ENCODE measurements around the gene SYT7.
"Not testable (repeated sequence)": the region's sequence is repeated elsewhere in the genome, so short reads cannot be mapped to it uniquely, and the experiment has no call there.

The SYT7 gene

DNA sequence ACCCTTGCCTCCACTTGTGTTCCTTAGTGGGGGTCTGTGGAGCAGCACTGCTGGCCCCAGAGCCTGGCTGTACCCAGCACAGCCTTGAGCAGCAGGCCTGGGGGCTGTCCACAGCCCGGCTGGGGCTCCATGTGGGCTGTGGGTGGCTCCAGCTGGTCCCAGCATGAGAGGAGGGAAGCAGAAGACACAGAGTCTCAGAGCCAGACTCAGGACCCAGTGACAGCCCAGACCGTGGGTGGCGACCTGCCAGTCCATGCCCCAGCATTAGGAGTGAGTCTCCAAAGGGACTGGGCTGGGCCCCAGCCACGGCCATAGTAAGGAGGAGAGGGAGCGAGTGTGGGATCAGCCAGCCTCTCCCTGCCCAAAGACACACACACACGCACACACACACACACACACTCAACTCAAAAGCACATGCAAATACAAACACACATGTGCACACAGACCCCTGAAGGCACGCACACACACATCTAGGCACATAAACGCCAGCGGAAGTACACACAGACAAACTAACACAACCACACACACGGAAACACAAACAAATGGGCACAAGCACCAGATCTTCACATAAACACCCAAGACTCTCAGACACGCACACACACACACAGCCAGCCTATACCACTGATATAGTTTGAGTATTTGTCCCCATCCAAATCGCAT, 89.0 kb downstream of the SYT7 start:
- FAIRE-seq, result no peak

DNA sequence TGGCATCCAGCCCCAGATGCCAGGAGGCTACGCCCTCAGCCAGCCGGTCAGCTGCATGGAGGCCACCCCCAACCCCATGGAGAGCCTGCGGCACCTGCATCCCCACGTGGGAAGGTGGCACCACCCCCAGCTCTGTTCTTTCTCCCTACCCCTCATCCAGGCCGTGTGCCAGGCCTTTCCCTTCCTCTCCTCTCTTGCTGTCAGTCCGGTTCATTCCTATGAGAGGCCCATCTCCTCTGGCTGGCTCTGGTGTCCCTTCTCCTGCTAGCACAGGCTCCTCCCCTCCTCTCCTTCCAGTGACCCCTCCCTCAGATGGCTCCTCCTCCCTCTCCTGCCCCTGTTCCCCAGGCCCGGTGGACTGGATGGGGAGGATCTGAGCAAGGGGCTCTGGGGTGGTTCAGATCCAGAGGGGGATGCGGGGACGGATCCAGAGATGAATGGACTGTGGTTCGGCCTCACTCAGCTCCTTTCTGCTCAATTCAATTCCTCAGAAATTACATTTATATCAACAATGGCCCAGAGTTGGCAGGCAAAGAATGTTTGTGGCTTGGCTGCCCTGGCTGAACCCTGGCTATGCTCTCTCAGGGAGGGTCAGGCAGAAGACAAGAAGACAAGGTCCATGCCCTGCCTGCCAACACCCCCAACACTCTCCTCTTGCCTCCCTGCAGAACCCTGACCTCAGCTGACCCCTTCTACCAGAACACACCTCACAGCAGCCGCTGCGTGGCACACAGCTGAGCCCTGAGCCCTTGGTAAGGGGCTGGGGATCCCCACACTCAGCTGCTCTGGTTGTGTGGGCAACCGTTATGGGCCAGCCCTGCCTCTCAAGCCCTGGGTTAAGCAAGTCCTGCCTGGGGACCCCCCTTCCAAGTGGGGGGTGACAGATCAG, 90.8 kb downstream of the SYT7 start:
- no peak for FAIRE-seq

DNA sequence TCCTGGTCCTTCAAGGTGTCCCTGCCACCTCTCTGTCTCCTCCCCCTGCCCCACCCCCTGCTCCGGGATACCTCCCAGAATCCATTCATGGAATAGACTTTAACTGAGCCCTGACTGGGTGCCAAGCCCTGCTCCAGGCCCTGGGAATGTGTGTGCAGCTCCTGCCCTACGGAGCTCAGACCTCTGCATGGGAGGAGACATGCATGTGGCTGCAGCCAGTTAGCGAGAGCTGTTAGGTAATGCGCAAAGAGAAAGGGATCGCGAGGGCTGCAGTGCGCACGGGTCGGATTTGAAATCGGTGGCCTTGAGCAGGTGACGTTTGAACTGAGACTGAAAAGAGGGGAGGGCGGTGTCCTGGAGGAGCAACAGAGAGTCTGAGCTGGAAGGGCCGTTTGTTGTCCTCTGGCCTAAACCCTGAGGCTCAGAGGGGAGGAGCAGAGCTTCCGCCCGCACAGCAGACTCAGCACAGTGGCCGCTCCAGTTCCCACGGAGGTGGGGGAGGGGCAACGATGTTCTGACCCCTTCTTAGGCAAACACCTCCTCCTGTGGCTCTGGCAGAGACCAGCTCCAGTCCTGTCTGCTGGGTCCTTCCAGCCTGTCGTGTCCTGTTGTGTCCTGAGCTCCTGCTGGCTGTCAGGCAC, 92.1 kb downstream of the SYT7 start:
- no peak for FAIRE-seq

DNA sequence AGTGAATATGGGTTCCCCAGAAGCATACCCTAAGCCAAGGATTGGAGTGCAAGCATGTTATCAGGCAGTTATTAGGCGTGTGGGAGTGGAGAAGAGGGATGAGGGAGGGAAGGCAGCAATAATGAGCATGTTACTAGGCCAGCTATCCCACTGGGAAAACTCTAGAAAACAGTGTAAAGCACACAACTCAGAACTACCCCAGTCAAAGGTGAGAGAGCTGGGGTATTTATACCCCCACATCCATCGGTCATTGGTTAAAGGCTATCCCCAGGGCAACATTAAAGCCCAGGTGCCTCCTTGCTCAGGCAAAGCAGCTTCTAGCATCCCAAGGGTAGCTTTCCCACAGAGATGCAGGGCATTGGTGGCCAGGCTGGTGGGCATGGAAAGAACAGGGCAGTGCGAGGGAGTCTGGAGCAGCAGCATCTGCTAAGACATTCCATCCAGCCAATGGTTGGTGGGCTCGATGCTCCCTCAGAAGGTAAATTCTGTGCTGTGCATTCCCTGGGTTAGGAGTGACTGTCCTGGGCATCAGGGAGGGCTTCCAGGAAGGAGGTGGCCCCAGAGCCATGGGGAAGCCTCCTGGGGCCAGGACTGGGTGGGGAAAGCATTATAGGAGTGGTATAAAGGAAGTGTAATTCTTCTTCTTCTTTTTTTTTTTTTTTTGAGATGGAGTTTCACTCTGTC, 93.4 kb downstream of the SYT7 start:
- FAIRE-seq, result no peak

DNA sequence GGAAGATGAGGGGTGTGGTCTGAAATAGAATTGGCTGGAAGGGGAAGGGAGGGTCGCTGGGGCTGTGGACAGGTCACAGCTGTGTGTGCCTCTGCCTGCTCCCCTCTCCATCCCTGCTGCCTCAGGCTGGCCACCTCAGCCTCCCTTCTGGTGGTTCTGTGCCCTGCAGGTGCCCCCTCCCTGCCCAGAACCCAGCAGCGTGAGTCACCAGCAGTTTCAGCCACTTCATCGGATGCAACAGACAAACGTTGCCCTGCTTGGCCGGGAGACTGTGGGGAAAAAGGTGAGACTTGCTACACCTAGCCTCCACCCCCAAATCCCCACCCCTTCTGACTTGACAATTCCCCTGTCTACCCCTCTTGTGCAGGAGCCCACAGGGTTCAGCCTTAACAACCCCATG, 94.1 kb downstream of the SYT7 start:
- FAIRE-seq, result no peak

DNA sequence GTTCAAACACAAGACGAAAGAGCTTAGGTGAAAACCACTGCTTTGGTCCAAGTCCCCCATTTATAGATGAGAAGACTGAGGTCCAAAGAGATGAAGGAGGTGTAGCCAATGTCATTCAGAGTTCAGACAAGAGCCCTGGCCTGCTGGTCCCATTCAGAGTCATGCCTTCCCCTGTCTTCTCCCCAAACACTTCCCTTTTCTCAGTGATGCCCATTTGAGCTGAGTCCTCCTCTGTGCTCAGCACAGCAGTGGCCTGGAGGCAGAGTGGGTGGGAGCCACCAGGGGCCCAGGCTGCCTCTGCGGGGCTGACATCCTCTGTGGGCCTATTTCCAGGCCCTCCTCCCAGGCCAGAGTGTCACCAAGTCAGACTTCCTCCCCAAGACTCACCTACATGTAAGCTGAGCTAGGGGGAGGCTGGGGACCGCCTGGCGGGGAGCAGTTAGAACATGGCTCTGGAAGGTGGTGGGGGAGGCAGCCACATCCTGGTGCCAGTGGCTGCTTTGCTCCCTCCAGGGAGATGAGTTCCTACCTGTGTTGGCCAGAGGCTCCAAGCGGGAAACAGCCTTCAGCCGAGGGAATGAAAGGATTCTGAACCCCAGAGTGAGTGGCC, 94.8 kb downstream of the SYT7 start:
- FAIRE-seq, result no peak

DNA sequence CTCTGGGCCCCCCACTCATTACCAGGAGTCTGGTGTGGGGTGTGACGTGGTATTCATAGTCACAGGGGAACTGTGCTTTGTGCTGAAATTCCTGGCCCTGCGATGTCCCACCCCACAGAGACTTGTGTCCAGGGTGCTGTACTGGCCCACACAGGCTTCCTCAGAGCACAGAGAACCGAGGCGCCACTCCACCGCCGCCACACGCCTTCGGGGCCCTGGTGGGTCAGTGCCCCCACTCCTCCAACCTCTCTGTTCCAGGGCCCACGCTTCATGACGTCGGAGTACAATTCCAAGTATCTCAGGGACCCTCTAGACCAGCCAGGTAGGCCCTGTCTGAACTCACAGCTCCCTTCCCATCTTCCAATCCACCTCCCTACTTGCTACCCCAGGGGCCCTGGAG, 95.8 kb downstream of the SYT7 start:
- no peak for FAIRE-seq

DNA sequence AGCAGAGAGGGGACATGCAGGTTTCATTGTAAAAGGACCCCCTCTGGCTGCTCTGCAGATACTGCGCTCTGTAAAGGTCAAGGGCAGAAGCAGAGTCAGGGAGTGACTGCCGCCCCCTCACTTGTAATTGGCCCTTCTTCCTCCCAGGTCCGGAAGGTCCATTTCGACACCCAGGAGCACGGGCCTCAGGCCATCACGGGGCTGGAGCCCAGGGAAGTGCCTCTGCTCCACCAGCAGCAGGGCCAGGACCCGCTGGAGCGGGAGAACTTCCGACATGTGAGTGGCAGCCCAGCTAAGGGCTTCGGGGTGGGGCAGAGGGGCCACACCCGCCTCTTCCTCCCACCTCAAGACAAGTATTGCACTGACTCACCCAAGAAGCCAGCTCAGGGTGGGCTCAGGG, 96.3 kb downstream of the SYT7 start:
- no peak for FAIRE-seq

DNA sequence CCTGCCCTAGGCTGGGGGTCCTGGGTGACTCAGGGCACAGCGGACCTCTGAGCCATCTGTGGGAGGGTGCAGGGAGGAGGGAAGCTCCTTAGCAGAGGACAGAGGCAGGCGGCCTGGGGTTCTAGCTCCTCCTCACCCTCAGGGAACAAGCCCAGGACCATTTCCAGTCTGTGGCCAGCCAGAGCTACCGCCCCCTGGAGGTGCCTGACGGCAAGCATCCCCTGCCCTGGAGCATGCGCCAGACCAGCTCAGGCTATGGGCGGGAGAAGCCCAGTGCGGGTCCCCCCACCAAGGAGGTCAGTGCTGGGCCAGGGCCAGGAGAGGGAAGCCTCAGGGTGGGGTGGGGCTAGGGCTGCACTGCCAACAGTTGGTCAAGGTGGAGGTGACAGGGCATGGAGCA, 98.4 kb downstream of the SYT7 start:
- no peak for FAIRE-seq

DNA sequence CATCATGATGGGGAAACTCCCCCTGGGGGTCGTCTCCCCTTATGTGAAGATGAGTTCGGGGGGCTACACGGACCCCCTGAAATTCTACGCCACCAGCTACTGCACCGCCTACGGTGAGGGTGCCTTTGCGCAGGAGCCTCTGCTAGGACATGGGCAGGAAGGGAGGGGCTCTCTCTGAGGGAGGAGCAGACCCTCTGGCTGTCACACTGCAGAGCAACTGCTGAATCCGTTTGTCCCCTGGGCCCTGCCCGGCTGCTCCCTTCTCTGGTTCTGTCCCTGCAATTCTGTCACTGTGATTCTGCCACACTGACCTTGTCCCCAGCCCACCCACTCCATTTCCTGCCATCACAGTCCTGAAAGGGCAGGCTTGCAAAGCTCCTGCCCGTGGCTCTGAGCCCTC, 99.1 kb downstream of the SYT7 start:
- FAIRE-seq, result no peak

DNA sequence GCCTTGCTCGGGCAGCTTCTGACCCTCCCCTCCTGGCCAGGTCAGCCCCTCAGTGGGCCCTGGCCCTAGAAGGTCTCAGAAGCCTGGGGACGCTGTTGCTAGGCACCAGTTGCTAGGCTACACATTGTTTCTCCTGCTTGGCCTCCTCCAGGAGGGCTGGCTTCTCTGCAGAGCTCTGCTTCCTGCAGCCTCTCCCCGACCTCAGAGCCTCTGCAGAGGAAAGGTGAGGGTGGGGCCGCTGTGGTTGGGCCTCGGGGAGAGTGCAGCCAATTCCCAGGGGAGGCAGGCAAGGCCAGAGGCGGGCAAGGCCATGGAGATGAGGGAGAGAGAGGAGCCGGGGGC, 99.9 kb downstream of the SYT7 start:
- FAIRE-seq, result no peak

DNA sequence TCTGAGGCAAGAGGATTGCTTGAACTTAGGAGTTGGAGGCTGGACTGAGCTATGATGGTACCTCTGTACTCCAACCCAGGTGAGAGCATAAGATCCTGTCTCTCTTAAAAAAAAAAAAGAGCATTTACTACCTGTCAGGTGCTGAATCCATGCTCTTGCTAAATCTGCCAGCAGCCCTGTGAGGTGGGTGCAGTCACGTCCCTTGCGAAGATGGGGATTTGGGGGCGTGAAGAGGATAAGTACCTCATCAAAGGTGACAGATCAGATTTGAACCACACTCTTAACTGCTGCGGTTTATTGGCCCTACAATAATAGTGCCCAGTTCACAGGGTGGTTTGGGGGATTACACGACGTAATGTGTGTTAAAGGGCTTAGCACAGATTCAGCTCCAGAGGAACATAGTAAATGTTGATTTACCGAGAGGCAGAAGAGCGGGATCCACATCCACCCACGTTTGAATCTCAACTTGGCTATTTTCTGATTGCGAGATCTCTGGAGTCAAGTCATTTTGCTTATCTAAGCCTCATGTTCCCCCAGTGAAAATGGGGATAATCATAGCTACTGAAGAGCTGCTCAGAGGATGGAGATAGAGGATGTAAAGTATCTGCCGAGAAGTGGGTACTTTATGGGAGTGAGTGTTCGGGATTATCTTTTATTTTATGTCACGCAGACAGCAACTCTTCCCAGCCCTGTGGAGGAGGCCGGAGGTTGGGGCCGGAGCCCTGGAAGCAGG, 100.4 kb downstream of the SYT7 start:
- no peak for FAIRE-seq

DNA sequence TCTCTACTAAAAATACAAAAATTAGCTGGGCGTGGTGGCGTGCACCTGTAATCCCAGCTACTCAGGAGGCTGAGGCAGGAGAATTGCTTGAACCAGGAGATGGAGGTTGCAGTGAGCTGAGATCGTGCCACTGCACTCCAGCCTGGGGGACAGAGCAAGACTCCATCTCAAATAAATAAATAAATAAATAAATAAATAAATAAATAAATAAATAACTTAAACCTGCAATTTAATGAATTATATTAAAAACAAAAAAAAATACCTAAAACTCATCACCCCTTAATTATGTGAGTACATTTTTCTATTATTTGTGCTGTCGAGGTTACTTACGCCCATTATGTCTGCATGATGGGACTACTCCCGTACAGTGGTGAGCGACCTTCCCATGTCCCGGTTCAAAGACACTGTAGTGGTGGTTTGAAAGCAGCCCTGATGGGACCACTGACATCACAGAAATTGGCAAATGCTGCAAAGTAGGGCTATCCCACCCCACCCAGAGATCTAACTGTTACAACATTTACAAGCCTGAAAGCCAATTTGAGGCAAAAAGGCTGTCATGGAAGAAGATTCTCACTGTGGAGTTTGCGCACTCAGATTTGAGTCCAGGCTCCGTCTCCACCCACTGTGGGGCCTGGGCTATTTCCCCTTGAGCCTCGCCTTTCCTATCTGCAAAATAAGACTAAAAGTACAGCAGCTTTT, 101.4 kb downstream of the SYT7 start:
- FAIRE-seq, result not testable (repeated sequence)

DNA sequence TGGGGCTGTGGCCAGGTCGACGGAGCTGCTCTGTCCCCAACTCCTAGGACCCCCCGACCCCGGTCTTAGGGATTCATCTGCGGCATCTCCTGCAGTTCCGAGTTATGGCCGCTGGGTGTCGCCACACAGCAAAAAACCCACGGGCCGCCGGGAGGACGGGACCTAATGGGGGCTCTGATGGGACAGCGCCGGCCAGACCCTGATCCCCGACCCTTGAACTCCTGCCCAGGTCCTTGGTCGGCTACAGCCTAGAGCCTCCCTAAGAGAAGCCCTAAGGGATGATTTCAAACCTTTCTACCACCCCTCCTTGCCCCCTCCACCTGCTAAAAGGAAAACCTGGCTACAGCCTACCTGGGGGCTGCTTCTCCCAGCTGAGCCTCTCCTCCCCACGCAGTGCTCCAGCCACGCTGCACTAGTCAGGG, 103.1 kb downstream of the SYT7 start:
- FAIRE-seq, result no peak

DNA sequence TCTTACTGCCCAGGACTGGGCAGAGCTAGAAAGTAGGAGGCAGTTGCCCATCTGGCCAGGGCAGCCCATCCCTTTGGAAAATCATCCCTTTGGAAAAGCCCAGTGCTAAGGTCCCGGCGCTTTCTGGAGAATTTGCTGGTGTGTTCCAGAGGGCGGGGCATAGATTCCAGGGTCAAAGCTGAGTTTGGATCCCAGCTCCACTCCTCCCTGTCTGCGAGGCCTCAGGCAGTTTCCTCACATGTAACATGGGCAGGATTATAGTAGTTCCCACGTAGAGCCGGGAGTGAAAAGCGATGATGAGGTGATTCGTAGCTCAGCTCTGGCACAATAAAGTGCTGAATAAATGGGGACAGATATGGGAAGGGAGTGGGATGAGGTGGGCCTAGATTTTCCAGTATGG, 103.8 kb downstream of the SYT7 start:
- FAIRE-seq, result no peak

DNA sequence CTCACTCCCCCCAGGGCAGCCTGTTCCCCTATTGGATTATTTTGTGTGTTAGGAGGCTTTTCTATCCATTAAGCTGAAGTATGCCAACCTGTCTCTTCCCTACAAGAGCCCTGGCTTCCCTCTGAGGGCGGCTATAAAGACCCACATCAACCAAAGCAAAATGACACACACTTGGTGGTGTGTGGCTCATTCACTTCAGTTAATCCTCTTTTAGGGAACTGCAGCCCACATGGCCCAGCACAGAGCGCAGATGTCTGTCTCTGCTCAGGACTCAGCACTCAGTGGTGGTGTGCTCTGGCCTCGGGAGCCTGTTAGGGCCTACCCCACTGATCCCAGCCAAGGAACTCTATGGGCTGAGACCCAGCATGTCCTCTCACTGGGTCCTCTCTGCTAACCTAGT, 104.5 kb downstream of the SYT7 start:
- no peak for FAIRE-seq

DNA sequence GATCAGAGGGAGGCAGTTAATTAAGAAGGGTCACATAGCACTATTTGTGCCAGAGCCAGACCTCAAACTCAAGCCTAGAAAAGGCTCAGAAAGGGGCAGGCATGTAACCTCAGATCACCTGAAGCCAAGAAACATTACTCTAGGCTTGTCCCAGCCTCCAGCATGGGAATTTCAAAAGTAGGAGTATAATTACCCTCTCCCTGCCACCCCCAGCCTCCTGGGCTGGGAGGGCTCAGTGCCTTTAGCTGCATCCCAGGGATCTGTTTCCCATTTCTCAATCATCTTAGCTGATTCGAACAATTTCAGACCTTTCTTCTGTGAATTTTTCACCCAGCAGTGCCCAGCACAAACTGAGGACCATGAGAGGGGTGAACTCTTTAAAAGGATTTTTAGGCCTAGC, 105.4 kb downstream of the SYT7 start:
- FAIRE-seq, result no peak

DNA sequence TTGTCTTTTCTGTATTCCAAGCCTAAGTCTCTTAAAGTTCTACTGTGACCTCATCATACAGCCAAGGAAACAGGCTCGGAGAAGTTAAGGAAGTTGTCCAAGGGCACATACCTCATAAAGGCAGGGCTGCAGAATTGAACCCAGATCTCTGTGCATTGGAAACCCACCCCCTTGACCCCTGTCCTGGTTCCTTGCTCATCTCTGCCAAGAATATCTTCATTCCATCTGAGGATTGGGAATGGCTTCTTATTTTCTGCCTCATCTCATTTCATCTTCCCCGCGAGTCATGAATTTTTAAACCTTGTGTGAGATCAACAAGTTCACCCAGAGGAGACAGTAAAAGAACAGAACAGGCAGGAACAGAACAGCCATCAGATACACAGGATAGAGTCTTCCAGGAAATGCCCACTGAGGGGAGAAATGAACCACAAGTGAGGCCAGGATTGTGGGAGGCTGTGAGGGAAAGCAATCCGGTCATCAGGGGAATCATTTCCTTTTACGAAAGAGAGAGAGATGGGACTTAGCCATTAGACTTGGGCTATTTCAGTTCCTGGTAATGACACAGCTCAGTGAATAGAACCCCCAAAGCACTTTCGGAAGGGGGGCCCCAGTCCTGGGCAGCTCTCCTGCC, 106.7 kb downstream of the SYT7 start:
- no peak for FAIRE-seq

DNA sequence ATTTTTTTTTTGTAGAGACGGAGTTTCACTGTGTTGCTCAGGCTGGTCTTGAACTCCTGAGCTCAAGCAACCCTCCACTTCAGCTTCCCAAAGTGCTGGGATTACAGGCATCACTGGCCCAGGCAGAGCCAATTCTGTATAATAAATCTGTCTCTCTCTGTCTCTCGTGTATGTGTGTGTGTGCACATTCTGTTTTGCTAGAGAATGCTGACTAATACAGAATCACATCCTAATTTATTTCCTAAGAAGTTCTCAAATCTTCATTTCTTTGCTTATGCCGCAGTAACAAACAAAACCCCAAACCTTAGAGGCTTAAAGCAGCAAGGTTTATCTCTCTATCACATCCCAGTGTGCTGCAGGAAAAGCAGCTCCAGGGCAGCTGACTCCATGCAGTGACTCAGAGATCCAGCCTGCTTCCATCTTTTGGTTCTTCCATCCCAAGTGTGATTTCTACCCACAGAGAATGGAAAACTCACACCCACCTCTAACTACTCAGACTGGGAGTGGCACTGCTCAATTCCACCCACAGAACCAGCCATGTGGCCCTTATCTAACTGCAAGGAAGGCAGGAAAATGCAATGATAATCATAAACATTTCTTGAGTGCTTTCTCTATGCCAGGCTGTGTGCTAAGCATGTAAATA, 107.4 kb downstream of the SYT7 start:
- FAIRE-seq, result no peak

DNA sequence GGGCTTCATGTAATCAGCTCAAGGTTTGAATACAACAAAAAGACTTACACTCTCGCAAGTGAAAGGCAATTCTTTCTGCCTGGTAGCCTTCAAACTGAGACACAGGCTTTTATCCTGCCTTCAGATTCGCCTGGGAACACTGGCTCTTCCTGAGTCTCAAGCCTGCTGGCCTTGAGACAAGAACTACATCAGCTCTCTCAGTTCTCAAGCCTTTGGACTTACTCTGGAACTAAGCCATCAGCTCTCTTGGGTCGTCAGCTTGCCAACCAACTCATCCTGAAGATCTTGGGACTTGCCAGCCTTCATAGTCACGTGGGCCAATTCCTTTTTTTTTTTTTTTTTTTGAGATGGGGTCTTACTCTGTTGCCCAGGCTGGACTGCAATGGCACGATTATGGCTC, 108.0 kb downstream of the SYT7 start:
- no peak for FAIRE-seq

DNA sequence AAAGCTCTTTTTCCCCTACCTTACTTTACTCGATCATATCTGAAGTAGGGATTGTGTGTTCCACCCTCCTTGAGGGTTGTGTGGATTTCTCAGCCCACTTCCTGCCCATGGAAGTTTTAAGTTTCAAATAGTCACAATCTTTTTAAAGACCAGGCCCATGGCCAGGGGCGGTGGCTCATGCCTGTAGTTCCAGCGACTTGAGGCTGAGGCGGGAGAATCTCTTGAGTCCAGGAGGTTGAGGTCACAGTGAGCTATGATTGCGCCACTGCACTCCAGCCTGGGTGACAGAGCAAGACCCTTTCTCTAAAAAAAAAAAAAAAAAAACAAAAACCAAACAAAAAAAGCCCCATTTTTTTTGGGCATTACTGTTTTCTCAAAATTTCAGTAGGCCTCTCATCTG, 108.6 kb downstream of the SYT7 start:
- FAIRE-seq, result no peak
